ENCODE results near the gene PLCE1.

GRCh38 chr10:94041206-94041605 is 47.5 kb downstream of the PLCE1 start:
- TF ChIP-seq L3MBTL2 (conservative IDR thresholded peaks at IDR 0.05) (no peak), FOXK2 (IDR thresholded peaks at IDR 0.05) (no peak), BHLHE40 (IDR thresholded peaks at IDR 0.05; ENCODE audit: borderline replicate concordance) (no peak), FOXA1 (IDR thresholded peaks at IDR 0.05) (no peak), FOXM1 (IDR thresholded peaks at IDR 0.05; ENCODE audit: borderline replicate concordance) (no peak), HDGF (IDR thresholded peaks at IDR 0.05; ENCODE audit: borderline replicate concordance) (no peak), SP1 (IDR thresholded peaks at IDR 0.05) (no peak), TARDBP (IDR thresholded peaks at IDR 0.05) (no peak)

All from HEK293T (cell line).